HEK293 (cell line): ENCODE results near the gene URAD.

Experiments used
- CTCF ChIA-PET: fragments of 350-600 bp; formaldehyde crosslinking; extraction: SDS; loops from one replicate; lab custom pipeline; 2021; ENCODE audit warnings: antibody characterized with exemption; lab: Yijun Ruan, JAX
- POLR2A ChIA-PET: fragments of 300-600 bp; formaldehyde crosslinking; extraction: SDS; loops from one replicate; lab custom pipeline; 2020; ENCODE audit warnings: antibody characterized with exemption, inconsistent platforms; lab: Yijun Ruan, JAX
- H3K27ac ChIP-seq: fragments of 200-500 bp; sonication (Bioruptor generic); 2 replicates; pipeline ENCODE4 v1.5.1; 2014; ENCODE audit warnings: low read depth, low read length, control low read depth, inconsistent platforms; ENCODE audit errors: extremely low read depth
- H3K36me3 ChIP-seq, 2 experiments: fragments of 200-500 bp in 1 of 2; sonication (Bioruptor generic) in 1 of 2; 1 replicate in 1 of 2; 2 replicates in 1 of 2; pipeline ENCODE4 v1.5.1; 2014 to 2017; ENCODE audit warnings: inconsistent platforms in 2 of 2, low read length in 2 of 2; ENCODE audit not compliant: control insufficient read depth in 2 of 2, insufficient read depth in 1 of 2
- H3K4me1 ChIP-seq: fragments of 200-500 bp; sonication (Bioruptor generic); 2 replicates; pipeline ENCODE4 v1.5.1; 2014; ENCODE audit warnings: mild to moderate bottlenecking, low read length, inconsistent platforms; ENCODE audit not compliant: control insufficient read depth, insufficient read depth
- H3K4me3 ChIP-seq: 2 replicates; pipeline ENCODE4 v1.5.1; 2011; ENCODE audit warnings: low read depth, mild to moderate bottlenecking, control low read depth, low read length, moderate library complexity
- H3K9me3 ChIP-seq: fragments of 200-500 bp; sonication (Bioruptor generic); 2 replicates; pipeline ENCODE4 v1.5.1; 2014; ENCODE audit warnings: low read depth, low read length, inconsistent platforms; ENCODE audit not compliant: control insufficient read depth, insufficient read depth
- BCL11B ChIP-seq: fragments of 450-650 bp; formaldehyde crosslinking; IDR thresholded peaks from 2 replicates; pipeline ENCODE4 v1.5.1; 2016; ENCODE audit warnings: low read depth, missing biosample characterization, missing genetic modification characterization
- SP3 ChIP-seq: fragments of 450-650 bp; formaldehyde crosslinking; IDR thresholded peaks from 2 replicates; pipeline ENCODE4 v1.5.1; 2016; ENCODE audit warnings: missing biosample characterization, missing genetic modification characterization
- TCF7L2 ChIP-seq: IDR thresholded peaks from 2 replicates; pipeline ENCODE4 v1.6.1; 2011; ENCODE audit warnings: low read depth, mild to moderate bottlenecking, inconsistent platforms, low read length, moderate library complexity, borderline replicate concordance
- WT1 ChIP-seq: fragments of 450-650 bp; formaldehyde crosslinking; IDR thresholded peaks from 2 replicates; pipeline ENCODE4 v1.5.1; 2016; ENCODE audit warnings: missing biosample characterization, missing genetic modification characterization
- YY1 ChIP-seq: fragments of 450-650 bp; formaldehyde crosslinking; IDR thresholded peaks from 2 replicates; pipeline ENCODE4 v1.5.1; 2018; ENCODE audit warnings: missing biosample characterization, missing genetic modification characterization
- ZBTB17 ChIP-seq: fragments of 450-650 bp; formaldehyde crosslinking; IDR thresholded peaks from 2 replicates; pipeline ENCODE4 v1.5.1; 2016; ENCODE audit warnings: missing biosample characterization, missing genetic modification characterization
- ZBTB20 ChIP-seq: fragments of 450-650 bp; formaldehyde crosslinking; IDR thresholded peaks from 2 replicates; pipeline ENCODE4 v1.5.1; 2016; ENCODE audit warnings: missing biosample characterization, missing genetic modification characterization
- ZBTB8A ChIP-seq: fragments of 450-650 bp; formaldehyde crosslinking; IDR thresholded peaks from 2 replicates; pipeline ENCODE4 v1.5.1; 2016; ENCODE audit warnings: missing biosample characterization, missing genetic modification characterization
- ZFP3 ChIP-seq: fragments of 450-650 bp; formaldehyde crosslinking; IDR thresholded peaks from 2 replicates; pipeline ENCODE4 v1.5.1; 2016; ENCODE audit warnings: low read depth, missing biosample characterization, missing genetic modification characterization
- ZFP37 ChIP-seq: fragments of 450-650 bp; formaldehyde crosslinking; IDR thresholded peaks from 2 replicates; pipeline ENCODE4 v1.5.1; 2016; ENCODE audit warnings: missing biosample characterization, missing genetic modification characterization
- ZNF112 ChIP-seq: fragments of 450-650 bp; formaldehyde crosslinking; IDR thresholded peaks from 2 replicates; pipeline ENCODE4 v1.5.0; 2017; ENCODE audit warnings: missing biosample characterization, missing genetic modification characterization
- ZNF16 ChIP-seq: fragments of 450-650 bp; formaldehyde crosslinking; IDR thresholded peaks from 2 replicates; pipeline ENCODE4 v1.5.1; 2016; ENCODE audit warnings: low read depth, missing biosample characterization, missing genetic modification characterization
- ZNF169 ChIP-seq: fragments of 450-650 bp; formaldehyde crosslinking; IDR thresholded peaks from 2 replicates; pipeline ENCODE4 v1.5.1; 2016; ENCODE audit warnings: missing biosample characterization, missing genetic modification characterization
- ZNF174 ChIP-seq: fragments of 450-650 bp; formaldehyde crosslinking; IDR thresholded peaks from 2 replicates; pipeline ENCODE4 v1.5.0; 2017; ENCODE audit warnings: missing biosample characterization, mild to moderate bottlenecking, missing genetic modification characterization
- ZNF19 ChIP-seq: fragments of 450-650 bp; formaldehyde crosslinking; IDR thresholded peaks from 2 replicates; pipeline ENCODE4; 2016; ENCODE audit warnings: missing biosample characterization, missing genetic modification characterization, low read depth
- ZNF223 ChIP-seq: fragments of 450-650 bp; formaldehyde crosslinking; IDR thresholded peaks from 2 replicates; pipeline ENCODE4 v1.5.1; 2016; ENCODE audit warnings: missing biosample characterization, missing genetic modification characterization
- ZNF239 ChIP-seq: fragments of 450-650 bp; formaldehyde crosslinking; IDR thresholded peaks from 2 replicates; pipeline ENCODE4 v1.5.1; 2016; ENCODE audit warnings: missing biosample characterization, missing genetic modification characterization
- ZNF48 ChIP-seq: fragments of 450-650 bp; formaldehyde crosslinking; IDR thresholded peaks from 2 replicates; pipeline ENCODE4 v1.5.1; 2016; ENCODE audit warnings: missing biosample characterization, missing genetic modification characterization
- ZNF514 ChIP-seq: fragments of 450-650 bp; formaldehyde crosslinking; IDR thresholded peaks from 2 replicates; pipeline ENCODE4 v1.5.1; 2016; ENCODE audit warnings: missing biosample characterization, missing genetic modification characterization
- TF ChIP-seq, protein P1 (sequence below): fragments of 450-650 bp; formaldehyde crosslinking; IDR thresholded peaks from 2 replicates; pipeline ENCODE4 v1.5.1; 2016; ENCODE audit warnings: missing biosample characterization, missing genetic modification characterization
- TF ChIP-seq, protein P2 (sequence below): fragments of 450-650 bp; formaldehyde crosslinking; IDR thresholded peaks from 2 replicates; pipeline ENCODE4 v1.5.1; 2016; ENCODE audit warnings: missing biosample characterization, missing genetic modification characterization
- TF ChIP-seq, protein P3 (sequence below): fragments of 450-650 bp; formaldehyde crosslinking; IDR thresholded peaks from 2 replicates; pipeline ENCODE4 v1.5.1; 2016; ENCODE audit warnings: missing biosample characterization, missing genetic modification characterization
- TF ChIP-seq, protein P4 (sequence below): fragments of 450-650 bp; formaldehyde crosslinking; IDR thresholded peaks from 2 replicates; pipeline ENCODE4 v1.5.1; 2016; ENCODE audit warnings: missing biosample characterization, missing genetic modification characterization, borderline replicate concordance
- TF ChIP-seq, protein P5 (sequence below): fragments of 450-650 bp; formaldehyde crosslinking; conservative IDR thresholded peaks from 2 replicates; pipeline ENCODE4 v1.5.1; 2016; ENCODE audit warnings: low read depth, missing biosample characterization, missing genetic modification characterization

URAD gene, protein sequence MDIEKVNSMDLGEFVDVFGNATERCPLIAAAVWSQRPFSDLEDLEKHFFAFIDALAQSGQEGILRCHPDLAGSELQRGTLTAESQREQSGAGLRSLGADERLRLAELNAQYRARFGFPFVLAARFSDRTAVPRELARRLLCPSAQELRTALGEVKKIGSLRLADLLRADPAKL

DNA sequence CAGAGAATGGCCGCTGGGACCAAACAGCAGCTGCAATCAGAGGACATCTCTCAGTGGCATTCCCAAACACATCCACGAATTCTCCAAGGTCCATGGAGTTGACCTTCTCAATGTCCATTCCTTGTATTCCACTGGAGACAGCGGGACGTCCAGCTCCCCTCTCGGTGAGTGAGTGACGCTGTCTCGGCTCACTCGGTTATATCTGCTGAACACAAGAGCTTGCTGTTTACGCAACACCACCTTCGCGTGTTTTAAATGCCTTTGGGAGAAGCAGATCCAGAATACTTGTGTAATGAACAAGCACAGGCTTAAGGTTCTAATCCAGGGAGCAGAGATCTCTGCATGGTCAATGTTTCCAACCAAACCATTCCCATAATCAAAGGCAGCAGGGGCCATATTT, at the start of gene URAD:
URAD (minus strand) TSS at position 174 of the 400 bp plus-strand sequence; CDS start at position 118, 56 bp downstream.
- TF ChIP-seq ZNF19 (tag by site-specific recombination) (no peak), BCL11B (tag by site-specific recombination) (no peak), WT1 (tag by site-specific recombination) (no peak), ZNF48 (tag by site-specific recombination) (no peak), ZNF223 (tag by site-specific recombination) (no peak), ZFP37 (tag by site-specific recombination) (no peak), ZBTB20 (tag by site-specific recombination) (no peak), YY1 (tag by site-specific recombination) (no peak), TCF7L2 (no peak), ZNF239 (tag by site-specific recombination) (no peak), SP3 (tag by site-specific recombination) (no peak), ZNF169 (no peak)
- TF ChIP-seq, protein P1, sequence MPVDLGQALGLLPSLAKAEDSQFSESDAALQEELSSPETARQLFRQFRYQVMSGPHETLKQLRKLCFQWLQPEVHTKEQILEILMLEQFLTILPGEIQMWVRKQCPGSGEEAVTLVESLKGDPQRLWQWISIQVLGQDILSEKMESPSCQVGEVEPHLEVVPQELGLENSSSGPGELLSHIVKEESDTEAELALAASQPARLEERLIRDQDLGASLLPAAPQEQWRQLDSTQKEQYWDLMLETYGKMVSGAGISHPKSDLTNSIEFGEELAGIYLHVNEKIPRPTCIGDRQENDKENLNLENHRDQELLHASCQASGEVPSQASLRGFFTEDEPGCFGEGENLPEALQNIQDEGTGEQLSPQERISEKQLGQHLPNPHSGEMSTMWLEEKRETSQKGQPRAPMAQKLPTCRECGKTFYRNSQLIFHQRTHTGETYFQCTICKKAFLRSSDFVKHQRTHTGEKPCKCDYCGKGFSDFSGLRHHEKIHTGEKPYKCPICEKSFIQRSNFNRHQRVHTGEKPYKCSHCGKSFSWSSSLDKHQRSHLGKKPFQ (tag by site-specific recombination) = no peak
- TF ChIP-seq, protein P2, sequence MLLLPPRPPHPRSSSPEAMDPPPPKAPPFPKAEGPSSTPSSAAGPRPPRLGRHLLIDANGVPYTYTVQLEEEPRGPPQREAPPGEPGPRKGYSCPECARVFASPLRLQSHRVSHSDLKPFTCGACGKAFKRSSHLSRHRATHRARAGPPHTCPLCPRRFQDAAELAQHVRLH (tag by site-specific recombination) = no peak
- TF ChIP-seq, all 188 proteins: peak for 0
- ChIA-PET POLR2A (no interaction called here), CTCF (interaction anchor here (1.0 kb wide), 1 partner anchor 159 kb away, joined by 3 read pairs; no protein-coding TSS in a partner anchor)
- Histone ChIP-seq H3K36me3 (no peaks in the 10 kb centered on the region), H3K4me3 (no peak within 1 kb of the TSS), H3K27ac (no peak within 1 kb of the TSS), H3K4me1 (no peaks in the 10 kb centered on the region), H3K9me3 (no peaks in the 10 kb centered on the region)

DNA sequence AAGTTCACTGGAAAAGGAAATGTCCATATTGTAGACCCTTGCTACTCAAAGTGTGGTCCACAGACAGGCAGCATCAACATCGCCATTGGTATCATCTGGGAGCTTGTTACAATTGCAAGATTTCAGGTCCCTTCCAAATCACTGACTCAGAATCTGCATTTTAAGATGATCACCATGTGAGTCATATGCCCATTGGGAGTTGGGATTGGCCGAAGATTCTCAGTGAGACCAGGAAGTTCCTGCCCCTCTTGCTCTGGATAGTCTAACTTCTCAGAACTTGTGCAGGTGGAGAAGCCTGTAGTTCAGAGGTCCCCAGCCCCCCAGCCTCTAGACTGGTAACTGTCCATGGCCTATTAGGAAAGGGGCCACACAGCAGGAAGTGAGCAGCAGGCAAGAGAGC, 48.9 kb upstream of the URAD start:
- POLR2A ChIA-PET = no interaction called here
- TF ChIP-seq ZBTB17 = no peak
- TF ChIP-seq ZFP3 (tag by site-specific recombination) = no peak
- TF ChIP-seq, protein P3, sequence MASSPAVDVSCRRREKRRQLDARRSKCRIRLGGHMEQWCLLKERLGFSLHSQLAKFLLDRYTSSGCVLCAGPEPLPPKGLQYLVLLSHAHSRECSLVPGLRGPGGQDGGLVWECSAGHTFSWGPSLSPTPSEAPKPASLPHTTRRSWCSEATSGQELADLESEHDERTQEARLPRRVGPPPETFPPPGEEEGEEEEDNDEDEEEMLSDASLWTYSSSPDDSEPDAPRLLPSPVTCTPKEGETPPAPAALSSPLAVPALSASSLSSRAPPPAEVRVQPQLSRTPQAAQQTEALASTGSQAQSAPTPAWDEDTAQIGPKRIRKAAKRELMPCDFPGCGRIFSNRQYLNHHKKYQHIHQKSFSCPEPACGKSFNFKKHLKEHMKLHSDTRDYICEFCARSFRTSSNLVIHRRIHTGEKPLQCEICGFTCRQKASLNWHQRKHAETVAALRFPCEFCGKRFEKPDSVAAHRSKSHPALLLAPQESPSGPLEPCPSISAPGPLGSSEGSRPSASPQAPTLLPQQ (tag by site-specific recombination) = no peak
- no peak for TF ChIP-seq ZNF112 (tag by site-specific recombination)
- TF ChIP-seq, protein P4, sequence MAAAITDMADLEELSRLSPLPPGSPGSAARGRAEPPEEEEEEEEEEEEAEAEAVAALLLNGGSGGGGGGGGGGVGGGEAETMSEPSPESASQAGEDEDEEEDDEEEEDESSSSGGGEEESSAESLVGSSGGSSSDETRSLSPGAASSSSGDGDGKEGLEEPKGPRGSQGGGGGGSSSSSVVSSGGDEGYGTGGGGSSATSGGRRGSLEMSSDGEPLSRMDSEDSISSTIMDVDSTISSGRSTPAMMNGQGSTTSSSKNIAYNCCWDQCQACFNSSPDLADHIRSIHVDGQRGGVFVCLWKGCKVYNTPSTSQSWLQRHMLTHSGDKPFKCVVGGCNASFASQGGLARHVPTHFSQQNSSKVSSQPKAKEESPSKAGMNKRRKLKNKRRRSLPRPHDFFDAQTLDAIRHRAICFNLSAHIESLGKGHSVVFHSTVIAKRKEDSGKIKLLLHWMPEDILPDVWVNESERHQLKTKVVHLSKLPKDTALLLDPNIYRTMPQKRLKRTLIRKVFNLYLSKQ = no peak
- no peak for TF ChIP-seq ZBTB8A (tag by site-specific recombination)
- TF ChIP-seq, protein P5, sequence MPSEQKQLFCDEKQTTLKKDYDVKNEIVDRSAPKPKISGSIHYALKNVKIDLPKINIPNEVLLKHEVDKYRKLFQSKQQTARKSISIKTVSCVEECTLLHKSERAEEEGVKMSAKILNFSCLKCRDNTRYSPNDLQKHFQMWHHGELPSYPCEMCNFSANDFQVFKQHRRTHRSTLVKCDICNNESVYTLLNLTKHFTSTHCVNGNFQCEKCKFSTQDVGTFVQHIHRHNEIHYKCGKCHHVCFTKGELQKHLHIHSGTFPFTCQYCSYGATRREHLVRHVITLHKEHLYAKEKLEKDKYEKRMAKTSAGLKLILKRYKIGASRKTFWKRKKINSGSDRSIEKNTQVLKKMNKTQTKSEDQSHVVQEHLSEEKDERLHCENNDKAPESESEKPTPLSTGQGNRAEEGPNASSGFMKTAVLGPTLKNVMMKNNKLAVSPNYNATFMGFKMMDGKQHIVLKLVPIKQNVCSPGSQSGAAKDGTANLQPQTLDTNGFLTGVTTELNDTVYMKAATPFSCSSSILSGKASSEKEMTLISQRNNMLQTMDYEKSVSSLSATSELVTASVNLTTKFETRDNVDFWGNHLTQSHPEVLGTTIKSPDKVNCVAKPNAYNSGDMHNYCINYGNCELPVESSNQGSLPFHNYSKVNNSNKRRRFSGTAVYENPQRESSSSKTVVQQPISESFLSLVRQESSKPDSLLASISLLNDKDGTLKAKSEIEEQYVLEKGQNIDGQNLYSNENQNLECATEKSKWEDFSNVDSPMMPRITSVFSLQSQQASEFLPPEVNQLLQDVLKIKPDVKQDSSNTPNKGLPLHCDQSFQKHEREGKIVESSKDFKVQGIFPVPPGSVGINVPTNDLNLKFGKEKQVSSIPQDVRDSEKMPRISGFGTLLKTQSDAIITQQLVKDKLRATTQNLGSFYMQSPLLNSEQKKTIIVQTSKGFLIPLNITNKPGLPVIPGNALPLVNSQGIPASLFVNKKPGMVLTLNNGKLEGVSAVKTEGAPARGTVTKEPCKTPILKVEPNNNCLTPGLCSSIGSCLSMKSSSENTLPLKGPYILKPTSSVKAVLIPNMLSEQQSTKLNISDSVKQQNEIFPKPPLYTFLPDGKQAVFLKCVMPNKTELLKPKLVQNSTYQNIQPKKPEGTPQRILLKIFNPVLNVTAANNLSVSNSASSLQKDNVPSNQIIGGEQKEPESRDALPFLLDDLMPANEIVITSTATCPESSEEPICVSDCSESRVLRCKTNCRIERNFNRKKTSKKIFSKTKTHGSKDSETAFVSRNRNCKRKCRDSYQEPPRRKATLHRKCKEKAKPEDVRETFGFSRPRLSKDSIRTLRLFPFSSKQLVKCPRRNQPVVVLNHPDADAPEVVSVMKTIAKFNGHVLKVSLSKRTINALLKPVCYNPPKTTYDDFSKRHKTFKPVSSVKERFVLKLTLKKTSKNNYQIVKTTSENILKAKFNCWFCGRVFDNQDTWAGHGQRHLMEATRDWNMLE (tag by site-specific recombination) = no peak
- no peak for TF ChIP-seq ZNF16 (tag by site-specific recombination)
- TF ChIP-seq ZNF174 (tag by site-specific recombination) = no peak
- no peak for TF ChIP-seq ZNF514
- TF ChIP-seq, all 188 proteins: peak for 0
- Histone ChIP-seq H3K27ac (no peak overlapping the region), H3K4me1 (no peaks in the 10 kb centered on the region), H3K4me3 (no peak overlapping the region), H3K9me3 (no peaks in the 10 kb centered on the region), H3K36me3 (no peaks in the 10 kb centered on the region)
- CTCF ChIA-PET = interaction anchor here (1.2 kb wide), 1 partner anchor 12 kb away, joined by 3 read pairs; no protein-coding TSS in a partner anchor
